NCI-H2107 (cell line): ENCODE measurements around the gene CLDND2.
"Not testable (repeated sequence)": the region's sequence is repeated elsewhere in the genome, so short reads cannot be mapped to it uniquely, and the experiment has no call there.

Experiments
- DNase-seq: peaks from one replicate; lab custom pipeline; 2025; lab: John Stamatoyannopoulos, UW

Gene CLDND2, protein sequence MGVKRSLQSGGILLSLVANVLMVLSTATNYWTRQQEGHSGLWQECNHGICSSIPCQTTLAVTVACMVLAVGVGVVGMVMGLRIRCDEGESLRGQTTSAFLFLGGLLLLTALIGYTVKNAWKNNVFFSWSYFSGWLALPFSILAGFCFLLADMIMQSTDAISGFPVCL

DNA sequence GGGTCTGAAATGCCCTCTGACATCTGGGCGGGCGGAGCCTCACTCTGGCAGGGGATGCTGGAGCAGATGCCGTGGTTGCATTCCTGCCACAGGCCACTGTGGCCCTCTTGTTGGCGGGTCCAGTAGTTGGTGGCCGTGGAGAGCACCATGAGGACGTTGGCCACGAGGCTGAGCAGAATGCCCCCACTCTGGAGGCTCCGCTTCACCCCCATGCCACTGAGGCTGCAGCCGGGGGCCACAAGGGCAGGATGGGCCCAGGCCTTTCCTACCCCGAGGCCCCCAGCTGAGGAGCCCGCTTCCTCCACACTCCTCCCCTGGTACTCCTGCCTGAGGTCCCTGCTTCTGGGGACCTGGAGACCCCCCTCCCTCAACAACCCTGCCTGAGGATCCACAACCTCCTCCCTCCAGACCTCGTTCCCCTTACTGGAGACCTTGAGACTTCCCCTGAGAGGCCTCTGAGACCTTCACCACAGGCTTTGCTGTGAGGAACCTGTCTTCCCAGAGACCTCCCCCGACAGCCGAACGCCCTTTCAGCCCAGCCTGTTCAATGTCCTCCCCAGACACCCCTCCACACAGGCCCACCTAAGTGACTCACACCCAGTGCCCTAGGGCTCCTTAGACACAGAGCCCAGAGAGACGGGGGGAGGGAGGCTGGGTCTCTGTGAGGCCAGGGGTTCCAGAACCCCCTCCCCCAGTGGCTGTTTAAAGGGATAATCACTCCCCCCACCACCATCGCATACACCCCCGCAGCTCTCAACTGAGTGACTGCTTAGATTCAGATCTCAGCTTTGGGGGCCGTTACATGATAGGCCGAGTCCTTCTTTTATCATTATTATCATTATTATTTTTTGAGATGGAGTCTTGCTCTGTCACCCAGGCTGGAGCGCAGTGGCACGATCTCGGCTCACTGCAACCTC, at the start of gene CLDND2:
Gene CLDND2 (minus strand): TSS at position 638 of the 917 bp plus-strand sequence. CDS start 426 bp downstream, at position 212.
- no peak for DNase-seq

DNA sequence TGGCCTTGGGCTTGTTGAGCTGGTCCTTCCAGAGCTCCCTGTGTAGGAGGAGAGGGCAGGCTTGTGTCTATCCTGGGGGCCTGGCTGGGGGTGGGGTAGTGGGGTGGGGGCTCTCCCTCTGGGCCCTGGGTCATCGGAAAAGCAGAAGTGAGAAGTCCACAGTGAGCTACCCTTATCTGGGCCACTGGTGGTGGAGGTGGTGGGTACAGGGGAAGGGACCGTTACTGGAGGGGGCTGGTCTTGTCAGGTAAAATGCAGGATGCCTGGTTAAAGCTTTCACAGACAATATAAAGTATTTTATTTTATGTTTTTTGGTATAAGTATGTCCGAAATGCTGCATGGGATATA, 49.0 kb upstream of the CLDND2 start:
- DNase-seq = no peak

DNA sequence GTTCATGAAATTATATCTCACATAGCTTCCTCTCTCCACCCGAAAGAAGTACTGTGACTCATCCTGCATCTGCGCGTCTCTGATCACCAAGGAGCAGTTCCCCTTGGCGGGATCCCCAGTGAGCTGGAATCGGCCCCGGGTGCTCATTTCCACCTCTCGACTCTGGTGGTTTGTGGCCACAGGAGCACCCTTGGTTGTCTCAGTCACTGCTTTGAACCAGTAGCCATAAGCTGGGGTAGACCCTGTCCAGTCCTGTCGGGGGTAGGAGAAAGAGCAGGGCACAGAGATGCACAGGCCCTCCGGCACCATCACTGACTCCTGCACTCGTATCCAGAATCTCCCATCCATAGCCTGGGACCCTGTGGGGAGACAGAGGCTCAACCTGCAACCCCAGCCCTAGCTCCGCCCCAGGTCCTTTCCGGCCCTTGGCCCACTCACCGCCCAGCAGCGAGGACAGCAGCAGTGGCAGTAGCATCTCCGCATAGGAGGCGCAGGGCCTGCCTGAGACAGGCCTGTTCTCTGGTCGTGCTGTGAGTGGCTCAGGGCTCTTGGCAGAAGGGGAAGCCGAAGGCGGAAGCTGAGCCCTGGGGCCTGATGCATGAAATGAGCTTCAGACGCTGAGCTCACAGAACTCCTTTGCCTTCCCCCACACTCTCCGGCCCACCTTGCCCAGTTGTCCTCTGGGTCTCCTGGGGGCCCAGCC, 48.5 kb upstream of the CLDND2 start, which contains the start of gene SIGLEC10:
Gene SIGLEC10 (minus strand): TSS at position 536 of the 703 bp plus-strand sequence. CDS start 61 bp downstream, at position 475.
- DNase-seq = no peak

DNA sequence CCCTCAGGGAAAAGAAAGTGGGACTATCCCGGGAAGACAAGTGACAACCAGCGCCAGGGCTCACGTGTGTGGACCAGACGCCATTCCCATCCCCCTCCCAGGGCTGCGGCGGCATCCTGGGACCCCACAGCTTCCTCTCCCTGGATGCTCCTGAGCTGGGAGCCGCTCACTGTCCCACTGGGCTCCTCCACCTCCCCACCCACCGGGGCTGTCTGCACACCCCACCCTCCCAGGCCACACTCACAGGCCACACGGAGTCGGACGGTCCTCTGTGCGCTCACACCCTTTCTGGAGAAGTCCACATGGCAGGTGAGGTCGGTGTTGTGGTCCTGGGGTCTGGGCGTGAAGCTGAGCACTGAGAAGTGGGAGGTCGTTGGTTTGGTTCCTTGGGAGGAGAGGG, 47.6 kb upstream of the CLDND2 start:
- not testable (repeated sequence) for DNase-seq

DNA sequence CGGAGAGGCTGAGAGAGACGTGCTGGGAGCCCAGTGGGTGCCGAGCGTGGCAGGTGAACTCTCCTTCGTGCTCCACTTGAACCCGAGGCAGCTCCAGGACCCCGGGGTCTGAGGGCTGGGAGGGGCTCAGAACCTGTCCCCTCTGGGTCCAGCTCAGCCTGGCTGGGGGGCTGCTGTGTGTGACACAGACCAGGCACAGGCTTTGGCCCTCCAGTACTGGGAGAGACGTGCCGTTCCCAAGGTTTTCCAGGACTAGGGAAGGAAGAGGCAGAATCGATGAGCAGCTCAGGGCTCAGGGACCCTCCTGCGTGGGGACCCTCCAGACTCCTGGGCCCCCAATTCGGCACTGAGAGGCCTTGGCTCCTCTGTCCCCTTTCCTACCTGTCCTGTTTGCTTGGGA, 46.4 kb upstream of the CLDND2 start:
- no peak for DNase-seq

DNA sequence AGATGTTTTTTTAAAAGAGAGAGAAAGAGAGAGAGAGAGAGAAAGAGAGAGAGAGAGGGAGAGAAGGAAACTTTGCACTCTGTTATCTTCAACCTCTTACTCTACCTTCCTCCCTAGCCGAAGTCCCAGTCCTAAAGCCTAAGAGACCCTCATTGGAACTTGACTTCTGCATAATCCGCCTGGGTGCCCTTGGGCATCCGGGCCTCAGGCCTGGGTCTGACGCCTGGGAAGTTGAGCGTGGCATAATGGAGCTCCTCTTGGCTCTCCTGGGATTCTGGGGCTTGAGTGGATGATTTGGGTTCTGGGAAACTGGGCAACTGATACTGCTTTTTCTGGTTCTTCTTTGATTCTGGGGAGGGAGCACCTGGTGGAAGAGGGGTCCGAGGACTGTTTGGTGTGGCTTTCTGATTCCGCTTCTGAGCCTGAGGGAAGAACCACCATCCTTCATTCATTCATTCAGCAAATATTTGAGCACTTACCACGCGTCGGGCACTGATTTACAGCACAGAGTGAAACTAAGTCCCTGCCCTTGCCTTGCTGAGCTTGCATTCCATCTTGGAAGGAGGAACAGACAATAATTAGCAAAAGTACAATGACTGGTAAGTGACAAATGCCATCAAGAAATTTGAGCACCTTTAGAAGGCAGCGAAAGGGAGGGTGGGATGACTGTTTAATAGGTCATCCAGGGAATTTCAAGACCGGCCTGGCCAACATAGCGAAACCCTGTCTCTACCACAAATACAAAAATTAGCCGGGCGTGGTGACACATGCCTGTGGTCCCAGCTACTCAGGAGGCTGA, 42.3 kb upstream of the CLDND2 start:
- no peak for DNase-seq

DNA sequence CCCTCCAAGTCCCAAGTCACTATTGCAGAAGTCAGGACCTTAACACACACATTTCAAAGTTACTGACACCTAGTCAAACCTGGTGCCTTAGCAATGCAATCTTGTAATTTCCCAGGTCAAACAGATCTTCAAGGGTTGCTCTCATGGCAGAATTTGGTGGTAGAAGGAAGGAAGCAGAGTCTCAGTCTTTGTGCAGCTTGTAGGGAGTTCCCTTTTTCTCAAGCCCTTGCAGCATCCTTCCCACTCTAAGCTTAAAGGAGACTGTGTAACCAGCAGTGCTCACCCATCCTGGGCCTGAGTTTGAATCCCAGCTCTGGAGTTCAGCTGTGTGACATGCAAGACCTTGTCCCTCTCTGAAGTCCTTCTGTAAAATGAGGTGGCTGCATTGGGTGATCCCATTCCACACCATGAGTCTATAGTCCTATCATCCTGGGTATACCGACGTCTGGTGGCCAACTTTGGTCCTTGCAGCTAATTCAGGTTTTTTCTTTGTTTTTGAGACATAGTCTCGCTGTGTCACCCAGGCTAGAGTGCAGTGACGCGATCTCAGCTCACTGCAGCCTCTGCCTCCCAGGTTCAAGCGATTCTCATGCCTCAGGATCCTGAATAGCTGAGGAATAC, 38.8 kb upstream of the CLDND2 start:
- no peak for DNase-seq

DNA sequence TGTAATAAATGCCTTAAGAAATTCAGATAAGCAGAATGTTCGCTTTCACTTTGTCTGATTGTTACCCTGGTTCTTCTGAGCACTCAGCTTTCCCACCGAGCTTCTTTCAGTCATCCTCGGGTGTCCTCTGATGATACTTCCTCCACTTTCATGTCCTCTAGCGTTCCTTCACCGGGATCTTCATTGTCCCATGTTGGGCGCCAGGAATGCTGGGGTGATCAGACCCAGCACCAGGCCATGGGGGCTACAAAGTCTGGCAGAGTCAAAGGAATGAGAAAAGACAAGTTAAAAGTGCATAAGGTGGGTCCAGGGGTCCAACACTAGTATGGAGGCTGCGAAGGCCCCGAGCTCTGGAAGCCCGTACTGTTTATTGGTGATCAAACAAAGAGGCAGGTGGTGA, 33.3 kb upstream of the CLDND2 start:
- DNase-seq = no peak

DNA sequence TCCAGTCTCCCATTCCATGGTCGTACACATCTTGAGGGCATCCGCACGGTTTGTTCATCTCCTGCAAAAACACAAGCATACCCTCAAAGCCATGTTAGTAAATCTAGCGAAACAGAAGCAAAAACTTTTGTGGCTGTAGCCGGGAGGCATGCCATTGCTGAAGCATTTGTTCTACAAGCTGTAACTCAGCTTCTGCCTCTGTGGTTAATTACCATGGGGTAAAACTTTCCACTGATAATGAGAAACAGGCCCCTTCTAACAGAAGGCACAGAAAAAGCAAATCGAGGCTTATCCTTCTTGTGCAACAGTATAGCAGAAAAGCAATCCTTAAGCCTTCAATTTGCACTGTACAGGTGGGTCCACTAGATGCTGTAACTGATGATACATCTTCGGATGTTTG, 31.1 kb upstream of the CLDND2 start:
- DNase-seq = not testable (repeated sequence)

DNA sequence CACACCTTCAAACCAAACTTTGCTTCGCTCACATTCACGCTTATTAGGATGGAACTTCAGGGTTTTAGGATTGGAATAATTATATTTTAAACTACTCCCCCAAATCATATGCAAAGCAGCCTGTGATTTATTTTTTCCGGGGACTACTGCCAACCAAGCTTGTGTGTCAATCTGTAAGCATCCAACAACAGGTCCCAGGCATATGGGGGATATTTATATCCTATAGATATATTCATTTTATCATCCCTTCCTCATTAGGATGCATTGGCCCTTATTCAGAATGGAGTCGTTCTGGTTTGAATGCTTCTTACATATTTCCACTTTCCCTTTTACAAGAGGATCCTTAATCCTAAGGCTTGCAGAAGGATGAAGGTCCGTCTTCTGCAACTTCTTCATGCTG, 30.4 kb upstream of the CLDND2 start:
- no peak for DNase-seq

DNA sequence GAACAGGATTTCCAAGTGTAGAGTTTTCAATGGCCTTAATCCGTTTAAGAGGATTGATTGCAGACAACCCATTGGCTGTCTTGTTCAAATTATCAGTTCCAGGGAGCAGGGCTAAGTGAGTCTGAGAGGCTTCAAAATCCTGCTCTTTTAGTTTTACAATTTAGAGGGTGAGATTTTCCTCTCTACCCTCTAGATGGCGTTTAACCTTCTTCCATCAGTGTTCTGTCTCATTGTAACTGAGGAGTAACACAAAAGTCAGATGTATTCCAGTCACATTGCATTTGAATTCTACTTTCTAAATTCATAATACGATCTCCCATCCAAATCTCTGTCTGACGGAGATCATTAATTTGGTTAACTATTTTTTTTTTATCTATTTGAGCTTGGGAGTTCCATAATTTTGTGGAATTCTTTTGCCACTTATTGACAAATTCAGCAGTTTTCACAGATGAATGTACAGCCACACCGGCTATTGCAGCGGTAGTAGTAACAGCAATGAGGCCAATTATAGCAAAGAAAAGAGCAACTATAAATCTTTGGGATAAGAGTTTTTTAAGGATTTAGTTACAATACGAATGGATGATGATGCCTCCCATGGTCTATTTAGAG, 29.4 kb upstream of the CLDND2 start:
- no peak for DNase-seq

DNA sequence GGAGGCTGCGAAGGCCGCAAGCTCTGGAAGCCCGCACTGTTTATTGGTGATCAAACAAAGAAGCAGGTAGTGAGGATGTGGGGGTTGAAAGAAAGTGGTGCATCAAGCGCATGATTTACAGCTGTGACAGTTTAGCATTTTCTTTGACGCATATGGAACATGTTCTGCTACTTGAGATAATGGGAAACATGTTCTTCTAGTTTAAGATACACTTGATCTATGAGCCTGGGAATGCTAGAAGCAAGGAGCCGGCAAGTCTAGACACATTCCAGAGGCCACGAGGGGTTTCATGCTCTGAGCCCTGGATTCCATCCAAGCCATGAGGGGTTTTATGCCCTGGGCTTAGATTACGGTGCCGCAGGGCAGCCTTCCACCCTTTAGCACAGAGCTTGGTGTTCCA, 28.6 kb upstream of the CLDND2 start:
- DNase-seq = not testable (repeated sequence)

DNA sequence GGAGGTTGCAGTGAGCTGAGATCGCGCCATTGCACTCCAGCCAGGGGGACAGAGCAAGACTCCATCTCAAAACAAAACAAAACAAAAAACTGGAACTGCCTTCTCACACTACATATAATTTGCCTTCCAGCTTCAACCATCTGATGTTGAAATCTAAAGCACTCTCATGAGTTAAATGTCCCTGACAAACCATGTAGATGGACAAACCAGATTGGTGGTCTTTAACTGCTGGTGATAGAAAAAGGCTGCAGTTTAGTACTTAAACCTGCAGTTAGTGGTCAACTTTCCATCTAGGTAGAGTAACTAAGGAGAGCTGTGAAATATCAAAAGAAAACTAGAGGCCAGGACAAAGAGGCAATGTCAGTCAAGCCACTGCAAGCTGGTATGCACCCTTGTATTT, 27.4 kb upstream of the CLDND2 start:
- no peak for DNase-seq

DNA sequence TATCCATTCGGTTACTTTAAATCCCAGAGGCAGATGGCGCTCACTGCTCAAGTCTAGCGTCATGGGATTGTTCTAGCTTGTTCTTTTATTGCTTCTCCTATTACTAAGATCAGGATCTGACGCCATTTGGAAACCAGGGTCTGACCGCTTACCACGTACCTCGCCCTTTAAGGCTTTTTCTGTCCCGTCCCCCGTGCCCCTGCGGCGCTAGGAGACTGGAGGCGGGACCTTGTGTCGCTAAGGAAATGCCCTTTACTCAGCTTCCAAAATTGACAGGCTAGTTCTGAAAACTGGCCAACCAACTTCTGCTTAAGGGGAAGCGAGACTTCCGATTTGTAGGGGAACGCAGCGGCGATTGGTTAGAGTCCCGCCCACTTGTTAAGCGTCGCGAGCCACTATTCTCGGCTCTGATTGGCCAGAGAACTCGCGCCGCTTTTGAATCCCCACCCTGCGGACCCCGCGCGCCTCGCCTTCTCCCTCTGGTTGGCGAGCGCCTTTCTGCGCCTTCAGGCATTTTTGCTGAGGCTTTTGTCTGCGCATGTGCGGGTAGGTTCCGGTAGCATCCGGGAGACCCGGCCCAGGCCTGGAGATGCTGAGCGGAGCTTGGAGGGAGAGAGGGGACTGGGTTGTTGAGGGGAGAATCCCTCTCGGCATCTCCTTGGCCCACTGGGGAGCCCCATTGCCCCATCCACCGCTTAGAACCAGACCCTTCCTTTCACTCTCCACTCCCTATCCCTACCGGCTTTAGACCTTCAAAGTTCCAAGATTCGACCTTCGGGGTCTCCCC, 25.4 kb upstream of the CLDND2 start:
- DNase-seq = peak; percentile 62

DNA sequence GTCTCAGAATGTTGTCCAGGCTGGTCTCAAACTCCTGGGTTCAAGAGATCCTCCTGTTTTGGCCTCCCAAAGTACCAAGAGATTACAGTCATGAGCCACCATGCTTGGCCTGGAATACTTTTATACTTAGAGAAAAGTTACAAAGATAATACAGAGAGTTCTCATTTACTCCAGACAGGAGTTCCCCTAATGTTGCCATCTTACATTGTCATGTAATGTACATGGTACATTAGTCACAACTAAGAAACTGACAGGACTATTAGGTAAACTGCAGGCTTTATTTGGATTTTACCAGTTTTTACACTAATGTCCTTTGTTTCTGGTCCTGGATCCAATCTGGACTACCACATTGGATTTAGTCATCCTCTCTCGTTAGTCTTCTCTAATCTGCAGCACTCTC, 23.9 kb upstream of the CLDND2 start:
- DNase-seq = no peak

DNA sequence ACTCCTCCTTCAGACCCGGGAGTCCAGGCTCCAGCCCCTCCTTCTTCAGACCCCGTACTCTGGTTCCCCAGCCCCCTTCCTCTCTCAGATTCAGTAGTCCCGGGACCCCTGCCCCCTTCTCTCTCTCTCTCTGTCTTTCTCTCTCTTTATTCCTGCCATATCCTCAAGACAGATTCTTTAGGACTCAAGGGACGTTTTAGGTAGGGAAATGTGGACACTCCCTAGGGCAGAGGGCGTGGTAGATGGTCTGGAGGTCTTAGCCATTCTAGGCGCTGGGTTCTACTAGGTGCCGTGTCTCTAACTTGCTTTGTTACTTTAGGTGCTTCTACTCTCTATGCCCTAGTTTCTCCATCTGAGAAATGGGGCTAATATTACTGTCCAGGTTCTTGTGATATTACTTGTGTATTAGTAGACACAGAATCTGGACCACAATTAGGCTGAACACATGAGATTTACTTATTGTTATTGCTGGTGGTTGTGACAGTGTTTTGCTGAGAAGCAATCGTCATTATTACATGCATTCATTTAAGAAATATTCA, 22.3 kb upstream of the CLDND2 start:
- no peak for DNase-seq

DNA sequence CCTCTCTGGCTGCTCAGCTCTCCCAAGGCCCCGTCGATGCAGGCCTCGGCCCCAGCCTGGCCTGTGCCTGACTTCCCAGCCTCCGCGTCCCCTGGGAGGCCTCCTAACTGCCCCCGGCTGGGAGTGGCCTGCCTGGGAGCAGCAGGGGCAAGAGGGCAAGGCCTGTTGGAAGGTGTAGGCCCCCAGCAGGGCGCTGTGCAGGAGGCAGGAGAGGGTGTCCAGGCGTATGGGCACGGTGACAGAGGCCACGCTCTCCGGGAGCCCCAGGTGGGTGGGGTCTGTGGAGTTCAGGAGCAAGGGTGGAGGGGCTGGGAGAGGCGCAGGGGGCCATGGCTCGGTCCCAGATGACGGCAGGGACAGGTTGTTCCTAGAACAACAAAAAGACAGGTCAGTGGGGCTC, 20.3 kb upstream of the CLDND2 start:
- DNase-seq = no peak

DNA sequence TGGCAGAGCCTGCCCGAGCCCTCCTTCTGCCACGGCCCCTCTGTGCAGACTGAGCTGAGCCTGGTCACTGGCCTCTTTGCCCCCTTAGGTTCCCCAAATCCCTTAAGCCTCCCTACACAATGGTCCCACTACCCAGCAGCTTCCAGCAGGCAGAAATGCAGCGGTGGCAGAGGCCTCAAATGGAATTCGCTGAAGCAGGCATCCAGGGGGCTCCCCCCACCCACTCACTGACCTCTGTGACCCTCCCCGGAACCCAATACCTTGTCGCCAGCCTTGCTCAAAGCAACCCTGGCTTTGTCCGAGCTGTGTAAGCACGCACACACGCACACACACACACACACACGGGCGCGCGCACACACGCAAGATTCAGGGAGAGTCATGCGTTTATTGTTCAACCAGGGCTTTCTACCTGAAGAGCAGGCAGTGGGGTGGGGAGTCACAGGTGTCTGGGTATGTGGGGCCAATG, 19.2 kb upstream of the CLDND2 start, which contains the start of gene LIM2:
Gene LIM2 (minus strand): TSS at position 51 of the 466 bp plus-strand sequence. CDS start 531 bp downstream, outside the sequence.
- DNase-seq = no peak

DNA sequence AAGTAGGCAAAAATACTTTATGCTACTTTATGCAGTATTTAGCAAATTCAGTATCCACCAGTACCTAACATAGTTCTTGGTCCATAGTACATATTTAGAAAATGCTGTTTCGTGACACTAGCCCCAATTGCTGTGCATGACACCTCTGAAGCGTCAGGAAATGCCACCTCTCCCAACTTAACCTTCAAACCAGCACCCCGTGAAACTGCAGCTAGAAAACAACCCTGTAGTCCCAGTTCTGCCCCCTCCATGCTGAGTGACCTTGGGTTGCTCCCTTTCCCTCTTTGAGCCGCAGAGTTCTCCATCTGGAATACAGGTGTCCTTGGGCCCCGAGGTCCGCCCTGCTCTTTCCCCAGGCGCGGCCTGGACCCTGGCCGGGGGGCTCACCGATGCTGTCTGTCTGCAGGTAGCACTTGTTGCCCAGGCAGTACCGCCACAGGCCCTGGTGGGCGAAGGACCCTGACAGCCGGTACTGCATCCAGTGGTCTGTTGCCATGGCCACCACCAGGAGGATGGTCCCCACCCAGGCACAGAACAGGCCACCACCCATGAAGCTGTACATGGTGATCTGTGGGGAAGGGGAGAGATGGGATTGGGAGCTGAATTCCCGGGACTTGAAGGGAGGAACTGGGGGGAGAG, 18.2 kb upstream of the CLDND2 start:
- DNase-seq = no peak
